Heart left ventricle (tissue), 16 donors: ENCODE measurements around the gene BRICD5. TPM values are rescaled to one million over a fixed set of nuclear protein-coding genes. Genes with fewer than 3 reads are reported as not detected.

Source experiments
- ATAC-seq, 4 donors: fragments of 200-7000 bp; cut with Tn5 transposase; one replicate each; pipeline ENCODE4 v1.9.1; 2020 to 2022; ENCODE audit warnings: moderate library complexity in 4 of 4, mild to moderate bottlenecking in 3 of 4, moderate number of reproducible peaks in 1 of 4
- DNase-seq, 5 donors: peaks; one replicate each; pipeline ENCODE4 v3.0.0-alpha.2; 2020
- H3K27ac ChIP-seq, 12 donors: fragments of 200-600 bp; sonication (generic) in 4 of 12; one replicate each; pipeline versions ENCODE4 v1.5.0 to v1.8.0; 2016 to 2022; ENCODE audit warnings: mild to moderate bottlenecking in 2 of 12
- H3K27me3 ChIP-seq, 9 donors: fragments of 200-600 bp; sonication (generic) in 2 of 9; one replicate each; pipeline versions ENCODE4 v1.5.1 to v1.8.0; 2016 to 2022; ENCODE audit warnings: mild to moderate bottlenecking in 3 of 9
- H3K36me3 ChIP-seq, 9 donors: fragments of 200-600 bp; sonication (generic) in 2 of 9; one replicate each; pipeline versions ENCODE4 v1.5.0 to v1.8.0; 2018 to 2022; ENCODE audit warnings: mild to moderate bottlenecking in 2 of 9
- H3K4me1 ChIP-seq, 12 donors: fragments of 200-600 bp; sonication (generic) in 4 of 12; one replicate each; pipeline versions ENCODE4 v1.5.0 to v1.8.0; 2016 to 2022; ENCODE audit warnings: mild to moderate bottlenecking in 3 of 12
- H3K4me3 ChIP-seq, 12 donors: fragments of 200-600 bp; sonication (generic) in 4 of 12; one replicate each; pipeline versions ENCODE4 v1.5.0 to v1.8.0; 2017 to 2022; ENCODE audit warnings: mild to moderate bottlenecking in 9 of 12, moderate library complexity in 4 of 12
- H3K9me3 ChIP-seq, 12 donors: fragments of 200-600 bp; sonication (generic) in 4 of 12; one replicate each; pipeline versions ENCODE4 v1.5.0 to v1.8.0; 2016 to 2022; ENCODE audit warnings: mild to moderate bottlenecking in 1 of 12
- CTCF ChIP-seq, 12 donors: fragments of 200-600 bp; sonication (generic) in 4 of 12; IDR thresholded peaks; one replicate each; pipeline versions ENCODE4 v1.5.0 to v1.8.0; 2018 to 2022; ENCODE audit warnings: antibody characterized with exemption in 12 of 12, mild to moderate bottlenecking in 5 of 12
- POLR2A ChIP-seq, 2 donors: fragments of 450-650 bp; IDR thresholded peaks; one replicate each; pipeline ENCODE4 v1.6.1; 2017; ENCODE audit warnings: antibody characterized with exemption in 2 of 2, mild to moderate bottlenecking in 2 of 2, moderate library complexity in 2 of 2
- WGBS, 4 donors: extraction: QIAGEN DNeasy Blood & Tissue Kit in 2 of 4; methylation state at CpG; one replicate each; pipeline versions ENCODE4 v1.1.5 to v1.1.7; 2013 to 2018; 5-methylcytosine and 5-hydroxymethylcytosine counted together
- intact Hi-C, 10 donors: fragments of 100-400 bp; cut with DNase I; formaldehyde crosslinking; loops; one replicate each; pipeline versions ENCODE4 v1.11.1 to v1.14.2; 2022
- polyA plus RNA-seq, 2 donors: library from polyadenylated mRNA; stranded (reverse); fragments of 200-250 nt; gene quantifications; one replicate each; pipeline ENCODE4 v1.2.3, GENCODE V29; 2013
- total RNA-seq, 9 donors: library from RNA; depleted of rRNA in 2 of 9; stranded (reverse); fragments of >200 nt in 2 of 9; fragmentation: NEBNext Ultra II Directional in 3 of 9; extraction: Animal tissue kit (Norgen Biotek cat#: 25700) in 3 of 9; gene quantifications; one replicate each; pipeline versions ENCODE4 v1.1.0 to v1.2.4, GENCODE V29; 2016 to 2023
- donor health status: ischemic (EF 13 %, LVEDD 7.1; RV severe dilation, severe dysfunction).
- donor health status: healthy with polysubstance abuse.
- donor health status: DM: no; HTN: yes; CAD: no.
- donor health status: DM: no; HTN: no; CAD: no.
- donor health status: ischemic (EF 25% LVEDD 6.9; RV normal size, moderate dysfunction).
- donor health status: ischemic (EF 25% LVEDD 5.7; RV mildly dilated, moderate dysfunction).
- donor health status: healthy.
- donor health status: DM: yes; HTN: yes; CAD: no.
- donor health status: ischemic (EF 35%, LVEDD 5.7; RV mildly dilated, moderate dysfunction).
- donor health status: nonischemic (EF 11% LVEDD 7.7; RV severe dilation, severe dysfunction).
- donor health status: DM: yes; HTN: yes; CAD: no.
- donor health status: PGD.
- donor health status: ischemic (EF 29% LVEDD 5.4; RV normal size, mild dysfunction).
- donor health status: nonischemic (EF 23%, LVEDD 6.1; RV moderate dilation, normal function).

Gene BRICD5
- total and polyA plus RNA-seq, 11 donors = 1.7 to 11.7 (median 5.5) TPM

GRCh38 chr16:2237102-2237482 is 26.4 kb upstream of the BRICD5 start:
- no peak for DNase-seq
- H3K27ac ChIP-seq = no peak overlapping the region
- H3K4me3 ChIP-seq = peak overlapping the region in 10 of 12 donors; percentile 19 to 48 (median 38)
- 5 to 7% methylated on average over 40 of the region's 40 CpGs; no CpG with 5 or more reads in 2 of the 4 donors for WGBS, 4 donors
- no peak for ATAC-seq
- peaks cover 0 to 31% (median 23%) of the 10 kb centered on the region in 12 donors for H3K4me1 ChIP-seq
- TF ChIP-seq CTCF (IDR thresholded peaks at IDR 0.05) (no peak), POLR2A (IDR thresholded peaks at IDR 0.05) (no peak)
- intact Hi-C loops = no loop called here
- H3K27me3 ChIP-seq = peaks cover 0 to 24% (median 6%) of the 10 kb centered on the region in 9 donors
- no peaks in the 10 kb centered on the region for H3K9me3 ChIP-seq
- peaks cover 3 to 62% (median 51%) of the 10 kb centered on the region in 9 donors for H3K36me3 ChIP-seq

GRCh38 chr16:2236337-2237101 is 25.9 kb upstream of the BRICD5 start, which contains the start of gene DNASE1L2:
Gene DNASE1L2, plus strand, starts transcription at chr16:2236444. Its CDS starts 373 bp downstream, at chr16:2236817.
- intact Hi-C loops = no loop called here
- no peak for DNase-seq
- no peaks in the 10 kb centered on the region for H3K9me3 ChIP-seq

GRCh38 chr16:2235695-2236336 is 25.2 kb upstream of the BRICD5 start:
- peaks cover 0 to 31% (median 23%) of the 10 kb centered on the region in 12 donors for H3K4me1 ChIP-seq
- DNase-seq = no peak
- no peak for ATAC-seq
- H3K9me3 ChIP-seq = no peaks in the 10 kb centered on the region
- H3K27me3 ChIP-seq = peaks cover 0 to 24% (median 6%) of the 10 kb centered on the region in 9 donors
- peaks cover 3 to 64% (median 56%) of the 10 kb centered on the region in 9 donors for H3K36me3 ChIP-seq
- peak overlapping the region in 3 of 12 donors; percentile 38 to 48 (median 44) for H3K4me3 ChIP-seq
- no peak overlapping the region for H3K27ac ChIP-seq
- 70 to 91% (median 80%) methylated on average over 14 to 19 of the region's 19 CpGs for WGBS, 4 donors
- intact Hi-C loops = no loop called here
- TF ChIP-seq POLR2A (IDR thresholded peaks at IDR 0.05) (no peak), CTCF (IDR thresholded peaks at IDR 0.05) (no peak)

More at GRCh38 chr16:2236337-2237101, 25.9 kb upstream of the BRICD5 start, which contains the start of gene DNASE1L2:
- Histone ChIP-seq H3K27me3 (peaks cover 0 to 24% (median 6%) of the 10 kb centered on the region in 9 donors), H3K27ac (no peak within 1 kb of the TSS), H3K4me3 (peak within 1 kb of the TSS in 10 of 12 donors; percentile 19 to 48 (median 38)), H3K4me1 (peaks cover 0 to 31% (median 23%) of the 10 kb centered on the region in 12 donors), H3K36me3 (peaks cover 3 to 62% (median 52%) of the 10 kb centered on the region in 9 donors)
- TF ChIP-seq POLR2A (IDR thresholded peaks at IDR 0.05) (no peak), CTCF (IDR thresholded peaks at IDR 0.05) (no peak)
- peak in 3 of 4 donors; percentile 23 to 51 (median 36) for ATAC-seq
- WGBS, 4 donors = 0 to 6% (median 4%) methylated on average over 18 to 64 of the region's 64 CpGs

GRCh38 chr16:2235234-2235651 is 24.6 kb upstream of the BRICD5 start:
- H3K4me3 ChIP-seq = no peak overlapping the region
- H3K27ac ChIP-seq = no peak overlapping the region
- peaks cover 0 to 24% (median 6%) of the 10 kb centered on the region in 9 donors for H3K27me3 ChIP-seq
- H3K36me3 ChIP-seq = peaks cover 3 to 66% (median 58%) of the 10 kb centered on the region in 9 donors
- no peaks in the 10 kb centered on the region for H3K9me3 ChIP-seq
- no peak for ATAC-seq
- TF ChIP-seq POLR2A (IDR thresholded peaks at IDR 0.05) (no peak), CTCF (IDR thresholded peaks at IDR 0.05) (no peak)
- intact Hi-C loops = no loop called here
- peaks cover 0 to 31% (median 23%) of the 10 kb centered on the region in 12 donors for H3K4me1 ChIP-seq
- DNase-seq = no peak
- 90 to 95% (median 94%) methylated on average over 11 to 28 of the region's 28 CpGs for WGBS, 4 donors
